Small intestine (tissue), 4 donors: ENCODE measurements around the gene SLC14A1. TPM values are rescaled to one million over a fixed set of nuclear protein-coding genes. Genes with fewer than 3 reads are reported as not detected.

Source experiments
- polyA plus RNA-seq, 4 donors: library from polyadenylated mRNA; stranded (reverse) in 3 of 4; unstranded in 1 of 4; fragments of 200-250 nt in 3 of 4; fragments of 120-200 nt in 1 of 4; gene quantifications; one replicate each; pipeline versions ENCODE4 v1.2.1 to v1.2.3, GENCODE V29; 2013
- donor health status: healthy with polysubstance abuse.
- donor health status: Bipolar disorder and iron deficiency.
- donor health status: healthy.

Gene SLC14A1
- polyA plus RNA-seq, 4 donors: 0.56 to 1.3 TPM; not detected in 2

Other genes starting within 250 kb of the SLC14A1 start
- 10 to 100 TPM in 1 of 4 donors, 1 to 10 TPM in 1, under 1 TPM in 2; 0.04 to 10.8 (median 1.3) TPM for gene SLC14A2, start 108.7 kb upstream of the SLC14A1 start, polyA plus RNA-seq
- gene SIGLEC15, start 101.5 kb downstream of the SLC14A1 start, polyA plus RNA-seq: 1 to 10 TPM in 3 of 4 donors, under 1 TPM in 1; 0.90 to 8.6 (median 1.8) TPM
- gene EPG5, start 243.1 kb downstream of the SLC14A1 start, polyA plus RNA-seq: 10 to 100 TPM in 1 of 4 donors, 1 to 10 TPM in 3; 3.5 to 23.5 (median 4.3) TPM